K562 (cell line): ENCODE measurements around the gene EML6. TPM values are rescaled to one million over a fixed set of nuclear protein-coding genes. Genes with fewer than 3 reads are reported as not detected.

ENCODE experiments used
- ATAC-seq: fragments of 200-7000 bp; cut with Tn5 transposase; 3 replicates; pipeline ENCODE4 v1.9.1; 2020; ENCODE audit warnings: moderate library complexity
- BruUV-seq: library from RNA; stranded (reverse); fragments of 400-500 nt; replicated peaks from 2 replicates; lab custom pipeline; 2021; lab: Mats Ljungman, UMichigan
- CTCF ChIA-PET: fragments of 300-600 bp; formaldehyde crosslinking; extraction: SDS; loops from one replicate; lab custom pipeline; 2021; ENCODE audit warnings: low intra/inter-chr PET ratio; lab: Yijun Ruan, JAX
- POLR2A ChIA-PET: fragments of 300-600, 350-650 bp; sonication (Branson Sonifier 250); formaldehyde crosslinking; extraction: SDS; loops from one replicate; lab custom pipeline; 2021; ENCODE audit warnings: antibody characterized with exemption, inconsistent platforms; lab: Yijun Ruan, JAX
- DNase-seq, 4 experiments: peaks; one replicate each; pipeline versions ENCODE4 v3.0.0 to v3.0.0-alpha.2; 2011 to 2018; ENCODE audit warnings: low spot score in 3 of 4, mixed read lengths in 3 of 4; ENCODE audit errors: extremely low read depth in 1 of 4
- FAIRE-seq: peaks from 2 replicates; lab custom pipeline; 2011; peaks lifted over from hg19 to GRCh38; lab: Jason Lieb, UNC
- H2AFZ ChIP-seq: 2 replicates; pipeline ENCODE4 v1.6.0; 2011; ENCODE audit warnings: low read depth, low read length, control low read depth, inconsistent platforms
- H3K27ac ChIP-seq: fragments of 200-600 bp; 3 replicates; pipeline ENCODE4 v1.8.0; 2011; ENCODE audit warnings: low read depth, mild to moderate bottlenecking, control low read depth, inconsistent platforms, low read length, moderate library complexity, mixed read lengths; ENCODE audit errors: extremely low read depth
- H3K27me3 ChIP-seq, 2 experiments: fragments of 300-600 bp in 1 of 2; 2 replicates in 1 of 2; 3 replicates in 1 of 2; pipeline versions ENCODE4 v1.6.0 to v1.8.0; 2011; ENCODE audit warnings: inconsistent platforms in 2 of 2, low read length in 2 of 2, mild to moderate bottlenecking in 1 of 2, mixed read lengths in 1 of 2, moderate library complexity in 1 of 2; ENCODE audit not compliant: control insufficient read depth in 2 of 2, insufficient read depth in 2 of 2
- H3K36me3 ChIP-seq: fragments of 300-600 bp; 3 replicates; pipeline ENCODE4 v1.8.0; 2011; ENCODE audit warnings: mild to moderate bottlenecking, low read length, inconsistent platforms; ENCODE audit not compliant: control insufficient read depth, insufficient read depth
- H3K4me1 ChIP-seq, 2 experiments: fragments of 200-600 bp in 1 of 2; replicated peaks in 1 of 2; 2 replicates in 1 of 2; 3 replicates in 1 of 2; pipeline versions ENCODE4 v1.5.1 to v1.8.0; 2011; ENCODE audit warnings: inconsistent platforms in 2 of 2, low read length in 2 of 2, mild to moderate bottlenecking in 1 of 2, mixed read lengths in 1 of 2, moderate library complexity in 1 of 2; ENCODE audit not compliant: control insufficient read depth in 2 of 2, insufficient read depth in 2 of 2
- H3K4me2 ChIP-seq: 2 replicates; pipeline ENCODE4 v1.6.1; 2011; ENCODE audit warnings: low read length, control low read depth, inconsistent platforms, mixed read lengths; ENCODE audit not compliant: insufficient read depth
- H3K4me3 ChIP-seq: fragments of 200-600 bp; sonication (generic), shearing (Covaris generic); 2 replicates; pipeline ENCODE4 v1.5.1; 2016; ENCODE audit warnings: control low read depth, inconsistent platforms
- H3K79me2 ChIP-seq: fragments of 200-600 bp; 3 replicates; pipeline ENCODE4 v1.8.0; 2011; ENCODE audit warnings: low read length, inconsistent platforms; ENCODE audit not compliant: control insufficient read depth, insufficient read depth
- H3K9ac ChIP-seq, 2 experiments: 2 replicates each; pipeline versions ENCODE4 v1.6.0 to v1.6.1; 2011; ENCODE audit warnings: low read depth in 2 of 2, low read length in 2 of 2, control low read depth in 1 of 2, inconsistent platforms in 1 of 2, mild to moderate bottlenecking in 1 of 2, mixed read lengths in 1 of 2; ENCODE audit not compliant: insufficient read depth in 1 of 2
- H3K9me1 ChIP-seq: one replicate; pipeline ENCODE4 v1.6.0; 2011; ENCODE audit warnings: inconsistent platforms, mild to moderate bottlenecking, low read length, moderate library complexity; ENCODE audit not compliant: control insufficient read depth, insufficient read depth
- H3K9me3 ChIP-seq: replicated peaks from 2 replicates; pipeline ENCODE4 v1.5.1; 2011; ENCODE audit warnings: low read depth, low read length, inconsistent platforms; ENCODE audit not compliant: control insufficient read depth, insufficient read depth
- H4K20me1 ChIP-seq: replicated peaks from 2 replicates; pipeline ENCODE4 v1.6.1; 2011; ENCODE audit warnings: low read length, inconsistent platforms, mixed read lengths; ENCODE audit not compliant: control insufficient read depth, insufficient read depth
- HDAC8 ChIP-seq: fragments of 450-650 bp; IDR thresholded peaks from 2 replicates; pipeline ENCODE4 v1.6.1; 2016; ENCODE audit warnings: mild to moderate bottlenecking, missing genetic modification characterization, moderate library complexity, missing compliant biosample characterization
- SAFB ChIP-seq: fragments of 200-400 bp; formaldehyde crosslinking; IDR thresholded peaks from 2 replicates; pipeline ENCODE4 v1.6.1; 2017; ENCODE audit warnings: low read depth, low read length, borderline replicate concordance
- SRF ChIP-seq, 2 experiments: fragments of 250-450, 450-650 bp in 1 of 2; sonication (Bioruptor Pico) in 1 of 2; sonication (generic) in 1 of 2; formaldehyde crosslinking; IDR thresholded peaks; 2 replicates each; pipeline versions ENCODE4 v1.5.0 to v1.5.1; 2020 to 2022; ENCODE audit warnings: mild to moderate bottlenecking in 1 of 2, missing genetic modification reagents in 1 of 2
- ZBTB33 ChIP-seq: sonication (generic); formaldehyde crosslinking; IDR thresholded peaks from 2 replicates; pipeline ENCODE4 v1.8.1; 2023; ENCODE audit warnings: mild to moderate bottlenecking, missing genetic modification reagents
- ZBTB7A ChIP-seq: IDR thresholded peaks from 2 replicates; pipeline ENCODE4 v1.6.1; 2011; ENCODE audit warnings: low read depth, mild to moderate bottlenecking, low read length, moderate library complexity, borderline replicate concordance; ENCODE audit not compliant: control insufficient read depth
- WGBS: fragments of 100-300 bp; shearing (Covaris generic); methylation state at CpG from one replicate; pipeline ENCODE4 v1.1.6; 2016; ENCODE audit warnings: low coverage, mixed read lengths; ENCODE audit not compliant: insufficient coverage; ENCODE audit errors: missing lambda C conversion rate; 5-methylcytosine and 5-hydroxymethylcytosine counted together
- in situ Hi-C: fragments of 300-500 bp; cut with MboI; formaldehyde crosslinking; loops from 4 replicates; pipeline ENCODE4 v1.15.0; 2018; ENCODE audit warnings: inconsistent platforms, mixed read lengths
- intact Hi-C: fragments of 100-400 bp; cut with micrococcal nuclease; formaldehyde crosslinking; loops from 2 replicates; pipeline ENCODE4 v1.14.2; 2022
- polyA plus RNA-seq, 8 experiments: library from polyadenylated mRNA; depleted of rRNA in 4 of 8; stranded (reverse) in 5 of 8; unstranded in 3 of 8; fragments of >200 nt; fragmentation: Nextera tagmentation in 2 of 8; fragmentation: Illumina TruSeq in 1 of 8; extraction: Ambion mirVana in 2 of 8; extraction: Trizol in 1 of 8; gene quantifications; 2 replicates each; pipeline versions ENCODE4 v1.2.1 to v1.2.3, GENCODE V29; 2011 to 2014; ENCODE audit warnings: inconsistent platforms in 1 of 8, missing spikeins in 1 of 8
- total RNA-seq, 7 experiments: library from RNA; depleted of rRNA in 6 of 7; stranded (reverse); fragments of >200 nt in 6 of 7; fragmentation: Illumina TruSeq in 2 of 7; extraction: Trizol in 2 of 7; gene quantifications; 2 replicates each; pipeline versions ENCODE4 v1.2.1 to v1.2.3, GENCODE V29; 2011 to 2021; ENCODE audit warnings: low replicate concordance in 1 of 7

EML6 gene
- total and polyA plus RNA-seq, 9 of the 15 experiments (the other 6 are each of a cell fraction or from before 2014, with no cell fraction given): 0.07 to 0.56 (median 0.25) TPM

DNA sequence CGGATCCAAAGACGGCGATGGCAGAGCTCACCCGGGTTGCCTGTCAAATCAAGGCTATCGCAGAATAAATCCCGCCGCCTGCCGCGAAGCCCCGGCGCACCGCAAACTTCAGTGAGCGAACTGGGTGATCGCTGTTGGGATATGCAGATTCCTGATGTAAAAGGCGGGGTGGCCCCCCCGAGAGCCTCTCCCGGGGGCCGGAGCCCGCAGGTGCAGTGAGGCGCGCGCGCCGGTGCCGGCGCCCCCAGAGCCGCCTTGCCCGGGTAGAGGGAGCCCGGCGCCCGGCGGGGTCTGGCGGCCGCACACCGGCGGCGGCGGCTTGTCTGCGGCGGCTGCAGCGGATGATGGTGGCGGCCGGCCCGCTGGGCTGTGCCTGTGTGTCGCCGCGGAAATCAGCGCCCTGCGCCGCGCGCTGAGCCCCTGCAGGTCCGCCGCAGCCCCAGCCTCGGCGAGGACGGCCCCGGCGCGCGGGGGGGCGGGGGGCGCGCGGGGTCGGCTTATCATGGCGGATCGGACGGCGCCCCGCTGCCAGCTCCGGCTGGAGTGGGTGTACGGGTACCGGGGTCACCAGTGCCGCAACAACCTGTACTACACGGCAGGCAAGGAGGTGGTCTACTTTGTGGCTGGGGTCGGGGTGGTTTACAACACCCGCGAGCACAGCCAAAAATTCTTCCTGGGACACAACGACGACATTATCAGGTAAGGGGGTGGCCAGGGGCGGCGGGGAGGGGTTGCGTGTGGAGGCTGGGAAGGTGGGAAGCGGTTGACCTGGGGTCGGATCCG lies 1.3 kb downstream of the EML6 start:
- 4% methylated on average over 61 of the region's 87 CpGs for WGBS
- TF ChIP-seq SRF (CRISPR knock-in tag; IDR thresholded peaks at IDR 0.05) (no peak), SAFB (no peak), ZBTB33 (0 out of 2 replicates have a peak, but pooled peaks have one; percentile 34), HDAC8 (tag) (no peak), ZBTB7A (peak; percentile 32; the same call in 1 of the 2 replicates)
- TF ChIP-seq, all 486 proteins: peak for 2
- intact Hi-C loops: no loop called here
- Histone ChIP-seq H3K27ac (no peak overlapping the region), H3K4me1 (peaks cover 15 to 16% of the 10 kb centered on the region in 2 experiments; a peak in 4 of 5 replicates), H3K9me1 (no peaks in the 10 kb centered on the region), H3K79me2 (no peaks in the 10 kb centered on the region; the same call in 2 of the 3 replicates), H3K27me3 (peaks cover 29 to 42% of the 10 kb centered on the region in 2 experiments), H3K9me3 (no peaks in the 10 kb centered on the region), H3K36me3 (no peaks in the 10 kb centered on the region), H3K9ac (peak overlapping the region in 1 of 2 experiments; percentile 50; a peak in 1 of 4 replicates), H4K20me1 (no peaks in the 10 kb centered on the region; the same call in 1 of the 2 replicates), H3K4me3 (peak overlapping the region; percentile 70; the same call in 1 of the 2 replicates), H3K4me2 (peak overlapping the region; percentile 97), H2AFZ (no peak overlapping the region)
- DNase-seq: peak in 2 of 4 experiments; percentile 21 to 22
- in situ Hi-C loops: no loop called here
- BruUV-seq: no TSS peak
- POLR2A ChIA-PET: no interaction called here
- CTCF ChIA-PET: no interaction called here
- no peak for ATAC-seq
- no peak for FAIRE-seq
